ENCODE data around the gene ZNF518A.

- no peak for TF ChIP-seq CTCF (IDR thresholded peaks at IDR 0.05)
- no peak for TF ChIP-seq ZFX (IDR thresholded peaks at IDR 0.05; ENCODE audit: borderline replicate concordance)
Measured at GRCh38 chr10:96176985-96177384, 46.9 kb downstream of the ZNF518A start.

Data from 22Rv1 (cell line).